ENCODE measurements around the gene SYF2.
A peak's percentile ranks its signal among the peaks of the same experiment; 100 is the strongest.
"Not testable (repeated sequence)": the region's sequence is repeated elsewhere in the genome, so short reads cannot be mapped to it uniquely, and the experiment has no call there.

The SYF2 gene

DNA sequence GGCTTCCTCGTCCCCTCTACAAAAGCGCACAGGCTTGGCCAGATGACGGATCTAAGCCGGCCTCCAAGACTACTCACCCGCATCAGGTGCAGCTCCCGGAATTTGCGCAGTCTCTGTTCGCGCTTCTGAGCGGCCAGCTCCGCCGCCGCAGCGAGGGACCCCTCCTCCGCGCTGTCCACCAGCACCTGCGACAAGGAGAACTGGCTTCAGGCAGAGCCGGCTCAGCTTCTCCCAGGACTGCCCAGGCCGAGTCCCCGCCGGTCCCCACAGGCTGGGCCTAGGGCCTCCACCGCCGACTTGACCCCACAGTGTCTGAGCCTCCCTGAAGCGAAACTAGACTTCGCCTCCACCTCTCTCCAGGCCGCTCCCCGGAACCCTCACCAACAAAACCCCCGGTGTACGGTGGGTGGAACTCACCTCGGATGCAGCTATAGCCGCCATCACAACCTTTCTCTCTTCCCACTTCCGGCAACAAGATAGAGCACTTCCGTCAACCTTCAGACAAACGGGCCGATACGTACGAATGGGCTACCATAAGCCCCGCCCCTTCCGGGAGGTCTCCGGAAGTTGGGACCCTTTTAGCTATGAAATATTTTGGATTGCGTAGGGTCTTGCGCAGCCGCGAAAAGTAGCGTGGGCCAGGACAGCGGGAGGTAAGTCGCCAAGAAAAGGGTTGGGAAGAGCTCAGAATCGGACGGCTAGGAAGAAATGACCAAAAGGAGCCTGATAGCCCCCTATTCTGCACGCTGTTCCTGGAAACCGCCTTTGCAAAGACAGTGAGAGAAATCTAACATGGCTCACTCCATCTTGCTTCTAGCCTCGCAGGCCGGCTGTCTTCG, at the start of gene SYF2:
Gene SYF2, minus strand, starts transcription at position 476 of the 839 bp plus-strand sequence. Its CDS starts 35 bp downstream, at position 441.
- Histone ChIP-seq H3K4me3 (peak within 1 kb of the TSS; percentile 77), H3K9me3 (no peaks in the 10 kb centered on the region), H3K4me1 (peaks cover 6% of the 10 kb centered on the region), H3K27me3 (ENCODE audit: low read depth) (no peaks in the 10 kb centered on the region), H3K36me3 (replicated peaks) (peaks cover 34% of the 10 kb centered on the region)
- peak; percentile 91 to 94 for DNase-seq (ENCODE audit: low spot score in 2 of 2)
- in situ Hi-C loops (cut with MboI; ENCODE audit: low sequenced_read_pairs), result no loop called here

- H3K36me3 ChIP-seq (replicated peaks); H3K4me1 ChIP-seq; in situ Hi-C loops (cut with MboI; ENCODE audit: low sequenced_read_pairs); H3K9me3 ChIP-seq; H3K4me3 ChIP-seq; H3K27me3 ChIP-seq (ENCODE audit: low read depth); DNase-seq (ENCODE audit: low spot score in 2 of 2): not testable (repeated sequence)
Observed at GRCh38 chr1:25279693-25280111, 47.4 kb upstream of the SYF2 start.

DNA sequence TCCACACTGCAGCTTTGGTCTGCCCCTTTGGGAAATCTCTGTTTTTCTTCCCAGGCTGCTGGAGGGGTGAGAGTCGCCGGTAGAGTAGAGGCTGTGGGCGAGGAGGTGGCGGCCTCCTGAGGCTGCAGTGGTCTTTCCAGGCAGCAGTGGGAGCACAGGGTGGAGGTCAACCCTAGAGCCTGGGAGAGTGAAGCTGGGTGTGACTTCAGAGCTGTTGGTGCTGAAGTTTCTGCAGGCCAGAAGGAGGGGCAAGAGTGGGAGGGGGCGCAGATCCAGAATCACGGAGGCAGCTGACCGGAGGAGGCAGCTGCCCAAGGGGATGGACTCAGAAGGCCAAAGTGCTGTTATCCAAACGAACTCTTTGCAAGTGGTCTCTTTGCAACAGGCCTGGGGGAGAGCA, 46.5 kb upstream of the SYF2 start:
- in situ Hi-C loops (cut with MboI; ENCODE audit: low sequenced_read_pairs); H3K36me3 ChIP-seq (replicated peaks); H3K9me3 ChIP-seq; H3K27me3 ChIP-seq (ENCODE audit: low read depth); H3K4me1 ChIP-seq; H3K4me3 ChIP-seq; DNase-seq (ENCODE audit: low spot score in 2 of 2): not testable (repeated sequence)

GRCh38 chr1:25278358-25278757, 46.1 kb upstream of the SYF2 start:
- H3K36me3 ChIP-seq (replicated peaks); H3K4me1 ChIP-seq; H3K9me3 ChIP-seq; H3K4me3 ChIP-seq; in situ Hi-C loops (cut with MboI; ENCODE audit: low sequenced_read_pairs); DNase-seq (ENCODE audit: low spot score in 2 of 2); H3K27me3 ChIP-seq (ENCODE audit: low read depth): not testable (repeated sequence)

- H3K4me3 ChIP-seq; in situ Hi-C loops (cut with MboI; ENCODE audit: low sequenced_read_pairs); DNase-seq (ENCODE audit: low spot score in 2 of 2); H3K9me3 ChIP-seq; H3K27me3 ChIP-seq (ENCODE audit: low read depth); H3K4me1 ChIP-seq; H3K36me3 ChIP-seq (replicated peaks): not testable (repeated sequence)
Observed at GRCh38 chr1:25277295-25277694, 45.0 kb upstream of the SYF2 start.

- H3K4me3 ChIP-seq; H3K4me1 ChIP-seq; DNase-seq (ENCODE audit: low spot score in 2 of 2); H3K27me3 ChIP-seq (ENCODE audit: low read depth); H3K36me3 ChIP-seq (replicated peaks); H3K9me3 ChIP-seq; in situ Hi-C loops (cut with MboI; ENCODE audit: low sequenced_read_pairs): not testable (repeated sequence)
Observed at GRCh38 chr1:25275648-25276047, 43.3 kb upstream of the SYF2 start.

GRCh38 chr1:25272238-25272637, 39.9 kb upstream of the SYF2 start, which contains the start of gene RHD:
Gene RHD (plus strand): TSS chr1:25272509. CDS start chr1:25272548, 39 bp downstream.
- H3K27me3 ChIP-seq (ENCODE audit: low read depth); H3K9me3 ChIP-seq; H3K4me1 ChIP-seq; H3K36me3 ChIP-seq (replicated peaks); DNase-seq (ENCODE audit: low spot score in 2 of 2); H3K4me3 ChIP-seq; in situ Hi-C loops (cut with MboI; ENCODE audit: low sequenced_read_pairs): not testable (repeated sequence)

GRCh38 chr1:25268143-25268760, 36.0 kb upstream of the SYF2 start:
- in situ Hi-C loops (cut with MboI; ENCODE audit: low sequenced_read_pairs); DNase-seq (ENCODE audit: low spot score in 2 of 2); H3K36me3 ChIP-seq (replicated peaks); H3K9me3 ChIP-seq; H3K27me3 ChIP-seq (ENCODE audit: low read depth); H3K4me1 ChIP-seq: not testable (repeated sequence)
- peak overlapping the region; percentile 26 for H3K4me3 ChIP-seq

DNA sequence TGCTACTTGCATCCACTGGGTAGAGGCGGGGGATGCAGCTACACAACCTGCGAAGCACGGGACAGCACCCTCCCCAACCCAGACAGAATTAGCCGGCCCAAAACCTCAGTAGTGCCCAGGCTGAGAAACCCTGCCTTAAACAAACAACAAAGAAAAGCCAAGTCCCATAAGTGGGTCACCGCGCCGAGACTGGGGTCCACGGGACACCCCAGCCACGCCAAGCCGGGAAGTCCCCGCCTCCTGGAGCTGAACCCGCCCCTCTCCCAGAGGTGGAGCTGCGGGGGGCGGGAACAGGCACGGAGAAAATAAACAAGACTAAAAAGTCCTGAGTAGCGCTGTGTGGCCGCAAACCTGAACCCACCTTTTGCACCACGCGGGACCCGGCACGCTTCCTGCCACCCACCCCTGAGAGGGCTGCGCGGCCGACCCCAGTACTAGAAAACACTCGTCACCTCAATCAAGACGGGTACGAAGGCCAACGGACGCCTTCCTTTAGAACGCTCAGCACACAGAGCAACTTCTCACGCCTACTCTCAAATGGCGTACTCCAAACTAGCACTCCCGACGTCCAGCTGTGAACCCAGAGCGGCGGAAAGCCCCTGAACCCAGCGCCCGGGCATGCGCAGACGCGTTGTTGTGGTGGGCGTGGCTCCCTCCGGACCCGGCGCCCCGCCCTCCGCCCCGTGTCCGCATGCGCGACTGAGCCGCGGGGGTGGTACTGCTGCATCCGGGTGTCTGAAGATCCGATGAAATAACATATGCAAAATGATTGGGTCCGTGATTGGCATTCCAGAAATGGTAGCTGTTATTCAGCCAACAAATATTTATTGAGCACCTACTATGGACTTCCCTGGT, 35.2 kb upstream of the SYF2 start:
- H3K27me3 ChIP-seq (ENCODE audit: low read depth); in situ Hi-C loops (cut with MboI; ENCODE audit: low sequenced_read_pairs); H3K4me1 ChIP-seq; H3K9me3 ChIP-seq; H3K36me3 ChIP-seq (replicated peaks): not testable (repeated sequence)
- peak; percentile 74 to 88 for DNase-seq (ENCODE audit: low spot score in 2 of 2)
- peak overlapping the region; percentile 26 for H3K4me3 ChIP-seq

DNA sequence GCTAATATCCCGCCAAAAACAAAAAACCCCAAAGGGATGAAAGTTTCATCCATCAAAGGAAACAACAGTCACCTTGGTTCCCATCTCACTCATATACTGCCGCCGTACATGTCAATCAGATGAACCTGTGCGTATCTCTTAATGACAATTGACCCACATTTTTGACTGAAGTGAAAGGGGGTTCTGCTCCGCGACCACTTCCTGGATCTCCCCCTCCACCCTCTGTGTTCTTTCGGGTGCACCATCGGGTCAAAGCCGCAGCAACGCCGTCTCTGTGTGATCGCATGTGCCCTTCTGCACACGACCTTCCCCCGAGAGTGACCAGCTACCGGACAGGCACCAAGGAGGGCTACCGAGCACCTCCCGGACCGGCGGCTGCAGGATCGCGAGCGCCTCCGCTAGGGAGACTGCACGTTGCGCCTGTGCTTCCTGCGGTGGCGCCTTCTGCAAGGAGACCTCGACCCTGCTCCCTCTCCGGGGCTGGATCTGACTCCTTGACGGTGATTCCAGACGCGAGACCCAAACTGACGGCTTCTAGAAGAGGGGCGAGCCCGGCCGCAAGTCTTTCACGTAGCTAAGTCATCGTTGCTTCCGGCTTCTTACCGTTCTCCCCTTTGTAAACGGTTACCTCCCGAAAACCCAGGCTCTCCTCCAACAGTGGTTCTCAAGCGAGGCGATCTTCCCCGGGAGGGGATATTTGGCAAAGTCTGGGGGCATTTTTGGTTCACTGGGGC, 34.4 kb upstream of the SYF2 start:
- H3K27me3 ChIP-seq (ENCODE audit: low read depth); H3K4me1 ChIP-seq; H3K36me3 ChIP-seq (replicated peaks); H3K9me3 ChIP-seq; in situ Hi-C loops (cut with MboI; ENCODE audit: low sequenced_read_pairs): not testable (repeated sequence)
- peak overlapping the region; percentile 46 for H3K4me3 ChIP-seq
- peak in 1 of 2 experiments; percentile 62 for DNase-seq (ENCODE audit: low spot score in 2 of 2)

DNA sequence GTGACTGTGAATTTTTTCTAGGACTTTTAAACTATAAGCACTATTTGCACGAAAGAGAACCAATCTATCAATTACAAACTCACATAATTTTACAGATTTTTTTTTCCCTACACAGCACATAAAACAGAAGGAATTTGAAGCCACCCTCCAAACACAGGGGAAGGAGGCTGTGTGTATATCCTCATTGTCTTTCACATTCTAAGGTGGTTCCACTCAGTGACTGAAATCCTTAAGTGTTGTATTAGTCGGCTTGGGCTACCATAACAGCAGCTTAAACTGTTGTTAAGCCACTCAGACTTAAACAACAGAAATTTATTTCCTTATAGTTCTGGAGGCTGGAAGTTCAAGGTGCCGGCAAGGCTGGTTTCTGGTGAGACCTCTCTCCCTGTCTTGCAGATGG, 28.0 kb upstream of the SYF2 start:
- H3K36me3 ChIP-seq (replicated peaks); H3K27me3 ChIP-seq (ENCODE audit: low read depth); H3K4me1 ChIP-seq; in situ Hi-C loops (cut with MboI; ENCODE audit: low sequenced_read_pairs); H3K9me3 ChIP-seq; H3K4me3 ChIP-seq; DNase-seq (ENCODE audit: low spot score in 2 of 2): not testable (repeated sequence)

DNA sequence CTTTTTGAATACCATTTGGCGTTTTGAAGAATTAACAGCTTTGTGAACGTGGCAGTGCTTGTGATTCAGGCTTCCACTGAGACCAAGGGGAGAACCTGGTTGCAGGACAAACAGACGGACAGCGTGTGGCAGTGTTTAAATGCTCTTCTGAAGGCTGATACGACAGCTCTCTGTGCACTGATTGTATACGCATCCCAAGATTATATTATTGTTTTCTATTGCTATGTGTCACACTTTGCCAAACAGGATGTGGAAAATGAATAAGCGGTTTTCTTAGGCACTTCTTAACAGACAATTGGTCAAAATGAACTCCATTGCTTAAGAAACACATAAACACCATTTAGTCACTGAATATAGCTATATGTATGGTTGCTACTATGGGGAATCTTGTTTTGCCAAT, 27.5 kb upstream of the SYF2 start:
- in situ Hi-C loops (cut with MboI; ENCODE audit: low sequenced_read_pairs), result not testable (repeated sequence)

GRCh38 chr1:25257196-25257595, 24.9 kb upstream of the SYF2 start:
- Histone ChIP-seq H3K27me3 (ENCODE audit: low read depth) (no peaks in the 10 kb centered on the region), H3K36me3 (replicated peaks) (no peaks in the 10 kb centered on the region), H3K4me3 (no peak overlapping the region), H3K4me1 (peaks cover 8% of the 10 kb centered on the region), H3K9me3 (no peaks in the 10 kb centered on the region; the same call in 1 of the 2 replicates)
- in situ Hi-C loops (cut with MboI; ENCODE audit: low sequenced_read_pairs), result no loop called here
- DNase-seq (ENCODE audit: low spot score in 2 of 2), result no peak

More for the DNA sequence above, 27.5 kb upstream of the SYF2 start:
- H3K27me3 ChIP-seq (ENCODE audit: low read depth); DNase-seq (ENCODE audit: low spot score in 2 of 2); H3K4me1 ChIP-seq; H3K4me3 ChIP-seq; H3K36me3 ChIP-seq (replicated peaks); H3K9me3 ChIP-seq: not testable (repeated sequence)

Data from HAP-1 (cell line).